KBM-7 (cell line): ENCODE measurements around the gene METTL2A.
A peak's percentile ranks its signal among the peaks of the same experiment; 100 is the strongest.
"Not testable (repeated sequence)": the region's sequence is repeated elsewhere in the genome, so short reads cannot be mapped to it uniquely, and the experiment has no call there.

ENCODE experiments used
- DNase-seq: peaks from one replicate; pipeline ENCODE4 v3.0.0-alpha.2; 2015
- in situ Hi-C: fragments of 300-500 bp; cut with MboI; formaldehyde crosslinking; loops from 2 replicates; pipeline ENCODE4 v1.14.3; 2020; ENCODE audit warnings: low sequenced_read_pairs, low pct_unique_long_range_greater_than_20kb, mixed read lengths

The METTL2A gene

GRCh38 chr17:62465271-62465670 lies 41.6 kb downstream of the METTL2A start:
- in situ Hi-C loops, result not testable (repeated sequence)

GRCh38 chr17:62470666-62471379 lies 47.1 kb downstream of the METTL2A start:
- DNase-seq, result peak; percentile 85
- in situ Hi-C loops, result not testable (repeated sequence)

More at GRCh38 chr17:62465271-62465670, 41.6 kb downstream of the METTL2A start:
- not testable (repeated sequence) for DNase-seq

- DNase-seq, in situ Hi-C loops: not testable (repeated sequence)
Observed at GRCh38 chr17:62471380-62471880, 47.7 kb downstream of the METTL2A start.

- DNase-seq, result peak; percentile 38
- in situ Hi-C loops, result not testable (repeated sequence)
Observed at GRCh38 chr17:62473030-62473982, 49.6 kb downstream of the METTL2A start.

GRCh38 chr17:62477111-62477510 lies 53.4 kb downstream of the METTL2A start:
- in situ Hi-C loops, DNase-seq: not testable (repeated sequence)

- DNase-seq, in situ Hi-C loops: not testable (repeated sequence)
Observed at GRCh38 chr17:62477718-62478408, 54.2 kb downstream of the METTL2A start.

GRCh38 chr17:62478424-62478879 lies 54.8 kb downstream of the METTL2A start, which contains the start of gene TLK2:
TLK2 (plus strand) TSS chr17:62478825; CDS start chr17:62481126, 2,301 bp downstream.
- DNase-seq, result peak; percentile 52
- in situ Hi-C loops, result no loop called here

- DNase-seq, result peak; percentile 15
Observed at GRCh38 chr17:62478880-62479638, 55.4 kb downstream of the METTL2A start.

GRCh38 chr17:62479639-62480258 lies 56.1 kb downstream of the METTL2A start:
- DNase-seq, result peak; percentile 56

More at GRCh38 chr17:62478880-62479638, 55.4 kb downstream of the METTL2A start:
- in situ Hi-C loops, result not testable (repeated sequence)

GRCh38 chr17:62482553-62482952 lies 58.9 kb downstream of the METTL2A start:
- in situ Hi-C loops, DNase-seq: not testable (repeated sequence)

More at GRCh38 chr17:62479639-62480258, 56.1 kb downstream of the METTL2A start:
- in situ Hi-C loops, result not testable (repeated sequence)

- DNase-seq, in situ Hi-C loops: not testable (repeated sequence)
Observed at GRCh38 chr17:62490990-62491389, 67.3 kb downstream of the METTL2A start.

GRCh38 chr17:62493049-62493655 lies 69.5 kb downstream of the METTL2A start:
- in situ Hi-C loops, DNase-seq: not testable (repeated sequence)

- DNase-seq, in situ Hi-C loops: not testable (repeated sequence)
Observed at GRCh38 chr17:62494073-62494472, 70.4 kb downstream of the METTL2A start.

GRCh38 chr17:62496344-62496743 lies 72.6 kb downstream of the METTL2A start:
- in situ Hi-C loops, DNase-seq: not testable (repeated sequence)

GRCh38 chr17:62498796-62499195 lies 75.1 kb downstream of the METTL2A start:
- in situ Hi-C loops, DNase-seq: not testable (repeated sequence)
